PC-9 (cell line): ENCODE measurements around the gene ZNF774.

Experiments
- CTCF ChIP-seq: fragments of 200-600 bp; sonication (generic); conservative IDR thresholded peaks from 2 replicates; pipeline ENCODE4 v1.6.1; 2017; ENCODE audit warnings: mixed run types, antibody characterized with exemption, mild to moderate bottlenecking, moderate library complexity
- EZH2 ChIP-seq: fragments of 200-600 bp; sonication (generic); IDR thresholded peaks from 2 replicates; pipeline ENCODE4 v1.8.0; 2017; ENCODE audit warnings: antibody characterized with exemption, low read depth

- TF ChIP-seq CTCF (no peak), EZH2 (no peak)
These were observed 48.1 kb downstream of the ZNF774 start for GRCh38 chr15:90400005-90400758.
